ENCODE data around the gene BCL7A.
A peak's percentile ranks its signal among the peaks of the same experiment; 100 is the strongest.

The BCL7A gene

GRCh38 chr12:121990114-121990647 is 31.5 kb upstream of the BCL7A start:
- peaks cover 65% of the 10 kb centered on the region for H3K4me1 ChIP-seq (ENCODE audit: control insufficient read depth, low read length)
- H3K9me2 ChIP-seq (replicated peaks; ENCODE audit: control insufficient read depth, low read length), result no peaks in the 10 kb centered on the region
- H3K79me2 ChIP-seq (ENCODE audit: control insufficient read depth, low read length), result peaks cover 26% of the 10 kb centered on the region
- peak overlapping the region; percentile 75 for H3K4me2 ChIP-seq (ENCODE audit: low read length)
- H3K4me3 ChIP-seq (ENCODE audit: low read length), result peak overlapping the region; percentile 67
- H4K20me1 ChIP-seq (ENCODE audit: control insufficient read depth, insufficient read depth, low read depth, low read length), result no peaks in the 10 kb centered on the region
- H3K36me3 ChIP-seq (ENCODE audit: control insufficient read depth, low read length), result peaks cover 13% of the 10 kb centered on the region
- no peaks in the 10 kb centered on the region for H3K9me3 ChIP-seq (ENCODE audit: control insufficient read depth, insufficient read depth, low read length)
- H3F3A ChIP-seq (ENCODE audit: control insufficient read depth, insufficient read depth), result peaks cover 40% of the 10 kb centered on the region
- no peak for TF ChIP-seq CTCF (IDR thresholded peaks at IDR 0.05; ENCODE audit: low read depth, low read length, poor library complexity, severe bottlenecking)
- no peak for TF ChIP-seq EZH2phosphoT487 (IDR thresholded peaks at IDR 0.05; ENCODE audit: borderline replicate concordance, low read length)
- H3K27me3 ChIP-seq (ENCODE audit: control insufficient read depth, low read length), result no peaks in the 10 kb centered on the region
- peak overlapping the region; percentile 96 for H3K27ac ChIP-seq (ENCODE audit: low read depth, low read length)

- no peak for TF ChIP-seq EZH2phosphoT487 (IDR thresholded peaks at IDR 0.05; ENCODE audit: borderline replicate concordance, low read length)
- TF ChIP-seq CTCF (IDR thresholded peaks at IDR 0.05; ENCODE audit: low read depth, low read length, poor library complexity, severe bottlenecking), result no peak
- H3K4me2 ChIP-seq (ENCODE audit: low read length), result peak overlapping the region; percentile 75
- no peaks in the 10 kb centered on the region for H3K27me3 ChIP-seq (ENCODE audit: control insufficient read depth, low read length)
- H3K4me3 ChIP-seq (ENCODE audit: low read length), result peak overlapping the region; percentile 67
- no peaks in the 10 kb centered on the region for H3K9me3 ChIP-seq (ENCODE audit: control insufficient read depth, insufficient read depth, low read length)
- H3K9me2 ChIP-seq (replicated peaks; ENCODE audit: control insufficient read depth, low read length), result no peaks in the 10 kb centered on the region
- H3K79me2 ChIP-seq (ENCODE audit: control insufficient read depth, low read length), result peaks cover 33% of the 10 kb centered on the region
- peaks cover 42% of the 10 kb centered on the region for H3F3A ChIP-seq (ENCODE audit: control insufficient read depth, insufficient read depth)
- H4K20me1 ChIP-seq (ENCODE audit: control insufficient read depth, insufficient read depth, low read depth, low read length), result no peaks in the 10 kb centered on the region
- H3K36me3 ChIP-seq (ENCODE audit: control insufficient read depth, low read length), result peaks cover 21% of the 10 kb centered on the region
- peak overlapping the region; percentile 96 for H3K27ac ChIP-seq (ENCODE audit: low read depth, low read length)
- H3K4me1 ChIP-seq (ENCODE audit: control insufficient read depth, low read length), result peaks cover 65% of the 10 kb centered on the region
These were observed 30.7 kb upstream of the BCL7A start for GRCh38 chr12:121990692-121991603.

- Histone ChIP-seq H3K27ac (ENCODE audit: low read depth, low read length) (peak overlapping the region; percentile 96), H3K4me2 (ENCODE audit: low read length) (peak overlapping the region; percentile 75), H3K4me3 (ENCODE audit: low read length) (peak overlapping the region; percentile 67), H3K36me3 (ENCODE audit: control insufficient read depth, low read length) (peaks cover 31% of the 10 kb centered on the region), H3K4me1 (ENCODE audit: control insufficient read depth, low read length) (peaks cover 65% of the 10 kb centered on the region), H4K20me1 (ENCODE audit: control insufficient read depth, insufficient read depth, low read depth, low read length) (no peaks in the 10 kb centered on the region), H3F3A (ENCODE audit: control insufficient read depth, insufficient read depth) (peaks cover 56% of the 10 kb centered on the region), H3K27me3 (ENCODE audit: control insufficient read depth, low read length) (no peaks in the 10 kb centered on the region), H3K79me2 (ENCODE audit: control insufficient read depth, low read length) (peaks cover 41% of the 10 kb centered on the region), H3K9me3 (ENCODE audit: control insufficient read depth, insufficient read depth, low read length) (no peaks in the 10 kb centered on the region), H3K9me2 (replicated peaks; ENCODE audit: control insufficient read depth, low read length) (no peaks in the 10 kb centered on the region)
- TF ChIP-seq CTCF (IDR thresholded peaks at IDR 0.05; ENCODE audit: low read depth, low read length, poor library complexity, severe bottlenecking), result no peak
- TF ChIP-seq EZH2phosphoT487 (IDR thresholded peaks at IDR 0.05; ENCODE audit: borderline replicate concordance, low read length), result no peak
These were observed 29.4 kb upstream of the BCL7A start for GRCh38 chr12:121992059-121992879.
